Measurements from ENCODE around the gene RTL10.

RTL10 gene

GRCh38 chr22:19873138-19873959 lies 18.7 kb upstream of the RTL10 start:
- Histone ChIP-seq H3K9ac (peak overlapping the region in 6 of 11 experiments; percentile 16 to 65 (median 50); a peak in 7 of 22 replicates), H3K4me1 (peaks cover 13 to 58% (median 53%) of the 10 kb centered on the region in 10 experiments; a peak in 19 of 20 replicates), H3K27me3 (no peaks in the 10 kb centered on the region), H3K36me3 (peaks cover 0 to 6% (median 0%) of the 10 kb centered on the region in 11 experiments; a peak in 3 of 22 replicates), H3K4me2 (peak overlapping the region in 9 of 11 experiments; percentile 63 to 80 (median 76); a peak in 18 of 22 replicates), H3K9me3 (replicated peaks in 1 of 11) (no peaks in the 10 kb centered on the region), H4K20me1 (peaks cover 0 to 25% (median 0%) of the 10 kb centered on the region in 11 experiments; a peak in 4 of 22 replicates), H3K27ac (peak overlapping the region in 8 of 11 experiments; percentile 23 to 67 (median 48); a peak in 11 of 22 replicates), H3K4me3 (no peak overlapping the region)
- TF ChIP-seq Cebpa-rat (IDR thresholded peaks at IDR 0.05), result no peak

DNA sequence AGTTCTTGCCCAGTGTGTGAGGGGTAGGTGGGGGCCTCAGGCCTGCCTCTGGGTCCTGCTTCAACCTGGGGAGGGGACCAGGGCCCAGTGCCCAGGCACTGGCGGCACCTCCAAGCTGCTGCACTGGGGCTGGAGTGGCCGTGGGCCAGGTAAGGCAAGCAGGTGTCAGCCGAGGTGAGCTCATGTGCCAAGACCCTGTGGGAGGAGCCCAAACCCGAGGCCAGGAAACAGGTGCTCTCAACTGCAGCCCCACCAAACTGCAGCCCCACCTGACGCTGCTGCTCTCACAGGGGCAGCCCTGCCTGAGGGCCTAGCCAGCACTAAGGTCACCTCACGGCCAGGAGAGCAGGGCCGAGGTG lies 18.1 kb upstream of the RTL10 start:
- no peak for TF ChIP-seq Cebpa-rat (IDR thresholded peaks at IDR 0.05)
- Histone ChIP-seq H3K9ac (0 out of 22 replicates have a peak overlapping the region, but pooled peaks of 1 of the 11 experiments have one; percentile 65), H3K27ac (peak overlapping the region in 1 of 11 experiments; percentile 67; a peak in 2 of 22 replicates), H3K4me3 (no peak overlapping the region), H3K4me1 (peaks cover 13 to 56% (median 52%) of the 10 kb centered on the region in 10 experiments; a peak in 19 of 20 replicates), H3K9me3 (replicated peaks in 1 of 11) (no peaks in the 10 kb centered on the region), H4K20me1 (peaks cover 0 to 20% (median 0%) of the 10 kb centered on the region in 11 experiments; a peak in 4 of 22 replicates), H3K4me2 (peak overlapping the region in 8 of 11 experiments; percentile 63 to 80 (median 76); a peak in 13 of 22 replicates), H3K27me3 (no peaks in the 10 kb centered on the region), H3K36me3 (peaks cover 0 to 1% (median 0%) of the 10 kb centered on the region in 11 experiments; a peak in 2 of 22 replicates)

GRCh38 chr22:19871845-19872778 lies 17.4 kb upstream of the RTL10 start:
- H3K4me3 ChIP-seq, result no peak overlapping the region
- peaks cover 0 to 17% (median 0%) of the 10 kb centered on the region in 11 experiments; a peak in 4 of 22 replicates for H4K20me1 ChIP-seq
- H3K9ac ChIP-seq, result peak overlapping the region in 1 of 11 experiments; percentile 65; a peak in 1 of 22 replicates
- H3K27me3 ChIP-seq, result no peaks in the 10 kb centered on the region
- peak overlapping the region in 1 of 11 experiments; percentile 67; a peak in 2 of 22 replicates for H3K27ac ChIP-seq
- peak overlapping the region in 4 of 11 experiments; percentile 76 to 80 (median 77); a peak in 4 of 22 replicates for H3K4me2 ChIP-seq
- H3K4me1 ChIP-seq, result peaks cover 13 to 50% (median 47%) of the 10 kb centered on the region in 10 experiments; a peak in 19 of 20 replicates
- no peaks in the 10 kb centered on the region for H3K36me3 ChIP-seq
- TF ChIP-seq Cebpa-rat (IDR thresholded peaks at IDR 0.05), result no peak
- H3K9me3 ChIP-seq (replicated peaks in 1 of 11), result no peaks in the 10 kb centered on the region

DNA sequence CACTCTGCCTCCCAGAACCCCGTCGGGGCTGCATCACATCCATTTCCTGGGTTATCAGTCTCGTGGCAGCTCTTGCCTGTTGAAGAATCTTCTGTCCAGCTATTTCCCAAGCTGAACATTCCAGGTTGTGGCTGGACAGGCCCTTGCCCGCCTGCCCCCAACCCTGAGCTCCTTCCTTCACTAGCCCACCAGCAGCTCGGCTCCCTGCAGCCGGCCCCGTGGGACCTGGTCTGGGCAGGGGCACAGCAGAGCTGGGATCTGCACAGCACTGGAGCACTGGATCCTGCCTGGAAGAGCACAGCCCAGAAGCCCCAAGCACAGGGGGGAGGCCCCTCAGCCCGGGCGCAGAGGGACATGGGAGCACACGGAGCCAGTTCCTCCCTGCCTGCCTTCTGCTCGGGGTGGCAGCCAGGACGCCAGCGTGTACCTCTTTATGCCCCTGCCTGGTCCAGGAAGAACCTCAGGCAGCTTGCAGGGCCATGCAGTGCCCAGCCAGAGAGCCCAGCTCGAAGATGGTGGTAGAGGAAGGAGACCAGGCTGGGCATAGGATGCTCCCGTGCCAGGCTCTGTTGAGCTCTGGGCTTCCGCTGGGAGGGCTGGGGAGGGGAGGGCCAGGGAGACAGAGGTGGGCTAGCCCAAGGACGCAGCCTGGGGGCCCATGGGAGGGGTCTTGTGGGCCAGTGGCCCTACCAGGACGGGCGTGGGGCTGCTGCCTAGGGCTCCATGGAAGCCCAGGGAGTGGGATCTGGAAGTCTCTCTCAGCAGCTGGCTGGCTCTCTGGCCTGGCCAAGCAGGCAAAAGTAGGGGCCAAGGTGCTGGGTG lies 16.6 kb upstream of the RTL10 start:
- H3K4me1 ChIP-seq, result peaks cover 13 to 41% (median 38%) of the 10 kb centered on the region in 10 experiments; a peak in 19 of 20 replicates
- no peaks in the 10 kb centered on the region for H3K27me3 ChIP-seq
- H3K36me3 ChIP-seq, result no peaks in the 10 kb centered on the region
- H3K4me2 ChIP-seq, result no peak overlapping the region
- H4K20me1 ChIP-seq, result peaks cover 0 to 17% (median 0%) of the 10 kb centered on the region in 11 experiments; a peak in 4 of 22 replicates
- peak overlapping the region in 2 of 11 experiments; percentile 17 to 42; a peak in 1 of 22 replicates for H3K27ac ChIP-seq
- H3K9me3 ChIP-seq (replicated peaks in 1 of 11), result no peaks in the 10 kb centered on the region
- H3K9ac ChIP-seq, result no peak overlapping the region; a peak in 1 of 22 replicates
- no peak overlapping the region for H3K4me3 ChIP-seq
- no peak for TF ChIP-seq Cebpa-rat (IDR thresholded peaks at IDR 0.05)

DNA sequence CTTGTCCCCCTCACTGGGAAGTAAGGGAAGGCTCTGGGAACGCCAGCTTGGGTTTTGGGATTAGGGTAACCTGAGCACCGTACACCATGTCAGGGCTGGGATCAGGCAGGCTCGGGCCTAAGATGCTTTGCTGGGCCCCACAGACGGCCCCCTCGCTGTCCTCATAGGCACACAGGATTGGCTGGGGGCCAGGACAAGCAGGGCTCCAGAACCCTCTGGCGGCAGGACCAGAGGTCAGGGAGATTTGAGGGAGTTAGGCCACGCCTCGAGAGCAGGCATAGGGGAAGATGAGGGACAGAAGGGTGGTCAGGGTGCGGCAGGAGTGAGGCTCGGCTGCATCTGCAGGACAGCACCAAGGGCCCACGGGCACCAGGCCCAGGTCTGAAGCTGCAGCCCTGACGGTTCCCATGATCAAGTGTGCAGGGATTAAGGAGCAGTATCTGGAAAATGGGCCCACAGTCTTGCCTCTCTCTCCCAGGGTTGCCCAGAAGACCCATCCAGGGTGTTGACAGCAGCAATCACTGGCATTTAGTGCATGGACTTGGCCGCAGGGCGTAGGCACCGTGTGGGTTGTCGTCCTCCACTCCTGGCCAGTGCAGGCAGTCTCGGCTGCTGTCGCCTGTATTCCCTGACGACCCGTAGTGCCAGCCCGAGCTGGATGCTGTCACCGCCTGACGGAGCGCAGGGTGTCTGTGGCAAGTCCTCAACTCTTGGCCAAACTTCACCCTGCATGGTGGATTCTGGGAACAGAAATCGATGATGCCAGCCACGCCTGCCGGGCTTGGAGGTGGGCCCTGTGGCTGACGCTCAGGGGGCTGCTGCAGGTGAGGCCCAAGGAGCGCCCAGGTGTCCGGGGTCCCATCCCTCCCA lies 15.7 kb upstream of the RTL10 start:
- H3K9me3 ChIP-seq (replicated peaks in 1 of 11), result no peaks in the 10 kb centered on the region
- H3K36me3 ChIP-seq, result no peaks in the 10 kb centered on the region
- no peaks in the 10 kb centered on the region for H3K27me3 ChIP-seq
- peaks cover 0 to 14% (median 0%) of the 10 kb centered on the region in 11 experiments; a peak in 4 of 22 replicates for H4K20me1 ChIP-seq
- peak overlapping the region in 1 of 11 experiments; percentile 42; a peak in 1 of 22 replicates for H3K27ac ChIP-seq
- H3K4me2 ChIP-seq, result no peak overlapping the region
- peaks cover 16 to 33% (median 29%) of the 10 kb centered on the region in 10 experiments for H3K4me1 ChIP-seq
- no peak for TF ChIP-seq Cebpa-rat (IDR thresholded peaks at IDR 0.05)
- no peak overlapping the region for H3K4me3 ChIP-seq
- H3K9ac ChIP-seq, result no peak overlapping the region

- Histone ChIP-seq H3K4me1 (peaks cover 12 to 25% (median 22%) of the 10 kb centered on the region in 10 experiments), H3K9ac (no peak overlapping the region), H3K27ac (no peak overlapping the region), H3K9me3 (replicated peaks in 1 of 11) (no peaks in the 10 kb centered on the region), H3K27me3 (no peaks in the 10 kb centered on the region), H4K20me1 (peaks cover 0 to 6% (median 0%) of the 10 kb centered on the region in 11 experiments; a peak in 4 of 22 replicates), H3K4me3 (no peak overlapping the region), H3K36me3 (no peaks in the 10 kb centered on the region), H3K4me2 (no peak overlapping the region)
- no peak for TF ChIP-seq Cebpa-rat (IDR thresholded peaks at IDR 0.05)
Observed at GRCh38 chr22:19869497-19870152, 15.0 kb upstream of the RTL10 start.

All from BLaER1 treated with 17β-estradiol and CSF1 and Interleukin-3, amounts not matched to agents 10 nM and 100 nM (cell line).